Lower lobe of right lung (tissue), 2 donors: ENCODE measurements around the gene ACTG1. TPM values are rescaled to one million over a fixed set of nuclear protein-coding genes. Genes with fewer than 3 reads are reported as not detected.

Experiments used
- ATAC-seq, 2 donors: fragments of 200-7000 bp; cut with Tn5 transposase; one replicate each; pipeline ENCODE4 v1.9.1; 2020 to 2022; ENCODE audit warnings: mild to moderate bottlenecking in 2 of 2, moderate library complexity in 2 of 2
- DNase-seq: peaks from one replicate; pipeline ENCODE4 v3.0.0-alpha.2; 2020
- H3K27ac ChIP-seq: fragments of 200-600 bp; one replicate; pipeline ENCODE4 v1.8.0; 2022
- H3K27me3 ChIP-seq: fragments of 200-600 bp; one replicate; pipeline ENCODE4 v1.8.0; 2022; ENCODE audit warnings: low read depth
- H3K36me3 ChIP-seq: fragments of 200-600 bp; one replicate; pipeline ENCODE4 v1.8.0; 2022; ENCODE audit warnings: mild to moderate bottlenecking
- H3K4me1 ChIP-seq: fragments of 200-600 bp; one replicate; pipeline ENCODE4 v1.8.0; 2022
- H3K4me3 ChIP-seq: fragments of 200-600 bp; one replicate; pipeline ENCODE4 v1.8.0; 2022; ENCODE audit warnings: mild to moderate bottlenecking
- H3K9me3 ChIP-seq: fragments of 200-600 bp; one replicate; pipeline ENCODE4 v1.8.0; 2022
- intact Hi-C: fragments of 100-400 bp; cut with DNase I; formaldehyde crosslinking; loops from one replicate; pipeline ENCODE4 v1.11.0; 2022
- total RNA-seq: library from RNA; stranded (reverse); fragmentation: NEBNext Ultra II Directional; extraction: Animal tissue kit (Norgen Biotek cat#: 25700); gene quantifications from one replicate; pipeline ENCODE4 v1.2.1, GENCODE V29; 2021
- TF ChIP-seq, protein P1 (sequence below): fragments of 200-600 bp; IDR thresholded peaks from one replicate; pipeline ENCODE4 v1.8.0; 2022; ENCODE audit warnings: antibody characterized with exemption, mild to moderate bottlenecking
- donor health status: DM: no; HTN: yes; CAD: no; lungs with severe emphysema.

ACTG1 gene
- total RNA-seq, 1 donor from 2014 or later: 1,821 TPM

- H3K4me3 ChIP-seq: peak overlapping the region; percentile 55
- DNase-seq (peak; percentile 52), ATAC-seq (no peak)
- no peaks in the 10 kb centered on the region for H3K9me3 ChIP-seq
- peaks cover 9% of the 10 kb centered on the region for H3K27me3 ChIP-seq
- intact Hi-C loops: no loop called here
- H3K4me1 ChIP-seq: peaks cover 50% of the 10 kb centered on the region
- peak overlapping the region; percentile 70 for H3K27ac ChIP-seq
- no peaks in the 10 kb centered on the region for H3K36me3 ChIP-seq
- TF ChIP-seq, protein P1, sequence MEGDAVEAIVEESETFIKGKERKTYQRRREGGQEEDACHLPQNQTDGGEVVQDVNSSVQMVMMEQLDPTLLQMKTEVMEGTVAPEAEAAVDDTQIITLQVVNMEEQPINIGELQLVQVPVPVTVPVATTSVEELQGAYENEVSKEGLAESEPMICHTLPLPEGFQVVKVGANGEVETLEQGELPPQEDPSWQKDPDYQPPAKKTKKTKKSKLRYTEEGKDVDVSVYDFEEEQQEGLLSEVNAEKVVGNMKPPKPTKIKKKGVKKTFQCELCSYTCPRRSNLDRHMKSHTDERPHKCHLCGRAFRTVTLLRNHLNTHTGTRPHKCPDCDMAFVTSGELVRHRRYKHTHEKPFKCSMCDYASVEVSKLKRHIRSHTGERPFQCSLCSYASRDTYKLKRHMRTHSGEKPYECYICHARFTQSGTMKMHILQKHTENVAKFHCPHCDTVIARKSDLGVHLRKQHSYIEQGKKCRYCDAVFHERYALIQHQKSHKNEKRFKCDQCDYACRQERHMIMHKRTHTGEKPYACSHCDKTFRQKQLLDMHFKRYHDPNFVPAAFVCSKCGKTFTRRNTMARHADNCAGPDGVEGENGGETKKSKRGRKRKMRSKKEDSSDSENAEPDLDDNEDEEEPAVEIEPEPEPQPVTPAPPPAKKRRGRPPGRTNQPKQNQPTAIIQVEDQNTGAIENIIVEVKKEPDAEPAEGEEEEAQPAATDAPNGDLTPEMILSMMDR: no peak
Observed at GRCh38 chr17:81517339-81518112, 4.9 kb upstream of the ACTG1 start.

DNA sequence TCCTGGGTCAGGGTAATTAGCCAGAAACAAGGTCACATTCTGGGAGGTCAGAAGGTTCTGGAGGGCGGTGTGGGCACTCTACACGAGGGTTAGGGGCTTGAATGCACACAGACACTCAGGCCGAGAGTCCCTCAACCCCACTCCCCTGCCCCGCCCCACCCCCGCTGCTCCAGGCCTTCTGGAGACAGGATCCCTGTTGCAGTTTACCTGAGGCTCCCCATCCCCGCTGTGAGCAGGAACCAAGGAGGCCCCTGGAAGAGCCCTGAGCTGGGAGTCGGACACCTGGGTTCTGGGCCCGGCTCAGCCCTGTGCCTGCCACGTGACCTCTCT lies 4.4 kb upstream of the ACTG1 start:
- peaks cover 50% of the 10 kb centered on the region for H3K4me1 ChIP-seq
- H3K36me3 ChIP-seq: no peaks in the 10 kb centered on the region
- DNase-seq: peak; percentile 31
- peak overlapping the region; percentile 94 for H3K4me3 ChIP-seq
- H3K9me3 ChIP-seq: no peaks in the 10 kb centered on the region
- intact Hi-C loops: no loop called here
- ATAC-seq: no peak
- TF ChIP-seq, protein P1: no peak
- H3K27me3 ChIP-seq: peaks cover 7% of the 10 kb centered on the region
- no peak overlapping the region for H3K27ac ChIP-seq

DNA sequence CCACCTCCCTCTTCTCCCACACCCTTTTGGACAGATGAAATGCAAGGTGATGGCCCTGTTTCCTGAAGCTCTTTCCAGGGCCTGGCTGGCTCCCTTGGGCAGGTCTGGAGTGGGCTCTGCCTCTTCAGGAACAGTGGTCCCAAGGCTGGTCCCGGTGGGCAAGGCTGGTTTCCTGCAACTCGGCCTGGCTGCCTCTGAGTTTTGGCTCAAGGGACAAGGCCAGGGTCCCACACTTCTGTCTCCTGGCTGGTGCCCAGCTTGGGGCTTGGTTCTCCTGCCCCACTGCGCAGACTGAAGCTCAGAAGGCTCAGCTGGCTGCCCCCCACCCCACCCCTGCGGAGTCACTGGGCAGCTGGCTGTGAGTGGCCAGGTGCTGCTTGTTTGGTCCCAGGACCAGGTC lies 3.8 kb upstream of the ACTG1 start:
- Histone ChIP-seq H3K4me1 (peaks cover 50% of the 10 kb centered on the region), H3K27ac (no peak overlapping the region), H3K36me3 (peaks cover 4% of the 10 kb centered on the region), H3K4me3 (peak overlapping the region; percentile 94), H3K27me3 (peaks cover 7% of the 10 kb centered on the region), H3K9me3 (no peaks in the 10 kb centered on the region)
- intact Hi-C loops: no loop called here
- ATAC-seq: no peak
- TF ChIP-seq, protein P1: no peak
- peak; percentile 46 for DNase-seq

DNA sequence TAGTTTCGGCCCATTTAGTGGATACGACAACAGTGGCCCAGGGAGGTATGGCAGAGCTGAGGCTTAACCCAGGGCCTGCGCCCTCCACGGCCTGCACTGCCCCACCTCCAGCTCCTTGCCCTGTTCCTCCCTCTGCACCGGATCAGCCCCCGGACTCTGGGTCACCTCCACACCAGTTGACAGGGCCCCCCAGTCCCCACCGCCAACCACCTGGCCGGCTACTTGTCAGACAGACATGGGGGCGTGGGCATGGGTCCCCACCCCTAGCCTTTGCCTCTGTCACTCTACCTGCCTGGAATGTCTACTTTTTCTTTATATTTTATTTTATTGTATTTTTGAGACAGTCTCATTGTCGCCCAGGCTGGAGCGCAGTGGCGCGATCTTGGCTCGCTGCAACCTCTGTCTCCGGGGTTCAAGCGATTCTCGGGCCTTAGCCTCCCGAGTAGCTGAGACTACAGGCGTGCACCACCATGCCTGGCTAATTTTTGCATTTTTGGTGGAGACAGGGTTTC lies 3.0 kb upstream of the ACTG1 start:
- Histone ChIP-seq H3K4me3 (peak overlapping the region; percentile 94), H3K9me3 (no peaks in the 10 kb centered on the region), H3K27me3 (peaks cover 7% of the 10 kb centered on the region), H3K27ac (peak overlapping the region; percentile 100), H3K4me1 (peaks cover 50% of the 10 kb centered on the region), H3K36me3 (peaks cover 13% of the 10 kb centered on the region)
- ATAC-seq (no peak), DNase-seq (peak; percentile 59)
- intact Hi-C loops: no loop called here
- TF ChIP-seq, protein P1: no peak

- Histone ChIP-seq H3K9me3 (no peaks in the 10 kb centered on the region), H3K4me1 (peaks cover 49% of the 10 kb centered on the region), H3K27ac (peak overlapping the region; percentile 100), H3K4me3 (peak overlapping the region; percentile 94), H3K36me3 (peaks cover 19% of the 10 kb centered on the region), H3K27me3 (peaks cover 6% of the 10 kb centered on the region)
- DNase-seq (peak; percentile 89), ATAC-seq (peak; percentile 55 to 58)
- intact Hi-C loops: no loop called here
- TF ChIP-seq, protein P1: no peak
Observed at GRCh38 chr17:81514739-81515529, 2.3 kb upstream of the ACTG1 start.
